ENCODE data around the gene MELTF.

DNA sequence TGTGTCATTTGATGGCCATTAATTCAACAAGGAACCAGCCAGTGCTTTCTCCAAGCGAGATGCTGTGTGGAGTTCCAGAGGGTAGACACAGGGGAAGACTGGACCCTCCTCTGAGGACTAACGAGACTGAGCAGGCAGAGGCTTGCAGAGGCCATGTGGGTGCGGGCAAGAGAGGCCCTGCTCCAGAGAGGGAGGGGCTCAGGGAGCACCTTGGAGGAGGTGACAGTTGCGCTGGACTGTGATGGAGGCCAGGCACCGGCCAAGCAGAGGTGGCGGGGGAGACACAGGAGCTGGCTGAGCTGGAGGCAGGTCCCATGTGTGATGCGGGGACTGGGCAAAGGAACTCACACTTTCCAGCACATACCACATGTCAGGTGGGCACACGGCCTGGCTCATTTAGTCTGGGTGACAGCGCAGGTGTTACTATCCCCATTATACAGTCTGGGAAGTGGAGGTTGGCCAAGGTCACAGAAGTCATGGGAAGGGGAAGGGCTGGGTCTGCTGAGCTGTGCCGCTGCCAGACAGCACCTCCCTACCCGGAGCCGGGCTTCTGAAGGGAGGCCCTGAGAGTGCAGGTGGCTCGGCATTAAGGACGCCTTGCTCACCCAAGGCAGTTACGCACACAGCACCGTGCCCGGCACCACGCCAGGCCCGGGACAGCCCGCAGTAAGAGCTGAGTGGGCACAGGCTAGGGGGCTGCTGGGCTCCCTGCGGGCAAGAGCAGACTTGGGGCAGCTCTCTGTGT lies 3.7 kb downstream of the MELTF start:
- TF ChIP-seq, protein P1, sequence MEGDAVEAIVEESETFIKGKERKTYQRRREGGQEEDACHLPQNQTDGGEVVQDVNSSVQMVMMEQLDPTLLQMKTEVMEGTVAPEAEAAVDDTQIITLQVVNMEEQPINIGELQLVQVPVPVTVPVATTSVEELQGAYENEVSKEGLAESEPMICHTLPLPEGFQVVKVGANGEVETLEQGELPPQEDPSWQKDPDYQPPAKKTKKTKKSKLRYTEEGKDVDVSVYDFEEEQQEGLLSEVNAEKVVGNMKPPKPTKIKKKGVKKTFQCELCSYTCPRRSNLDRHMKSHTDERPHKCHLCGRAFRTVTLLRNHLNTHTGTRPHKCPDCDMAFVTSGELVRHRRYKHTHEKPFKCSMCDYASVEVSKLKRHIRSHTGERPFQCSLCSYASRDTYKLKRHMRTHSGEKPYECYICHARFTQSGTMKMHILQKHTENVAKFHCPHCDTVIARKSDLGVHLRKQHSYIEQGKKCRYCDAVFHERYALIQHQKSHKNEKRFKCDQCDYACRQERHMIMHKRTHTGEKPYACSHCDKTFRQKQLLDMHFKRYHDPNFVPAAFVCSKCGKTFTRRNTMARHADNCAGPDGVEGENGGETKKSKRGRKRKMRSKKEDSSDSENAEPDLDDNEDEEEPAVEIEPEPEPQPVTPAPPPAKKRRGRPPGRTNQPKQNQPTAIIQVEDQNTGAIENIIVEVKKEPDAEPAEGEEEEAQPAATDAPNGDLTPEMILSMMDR (IDR thresholded peaks at IDR 0.05), result no peak
- no peak for TF ChIP-seq EZH2 (IDR thresholded peaks at IDR 0.05; ENCODE audit: borderline replicate concordance, insufficient read depth, low read depth, low read length, poor library complexity, severe bottlenecking)
